BLaER1 (cell line): ENCODE results near the gene EVX1.

ENCODE experiments used
- H3K27ac ChIP-seq: shearing (Covaris generic); formaldehyde crosslinking; 2 replicates; pipeline ENCODE4 v1.8.1; 2022
- H3K27me3 ChIP-seq: shearing (Covaris generic); formaldehyde crosslinking; 2 replicates; pipeline ENCODE4 v1.8.1; 2022
- H3K36me3 ChIP-seq: shearing (Covaris generic); formaldehyde crosslinking; 2 replicates; pipeline ENCODE4 v1.8.1; 2022
- H3K4me1 ChIP-seq: shearing (Covaris generic); formaldehyde crosslinking; 2 replicates; pipeline ENCODE4 v1.8.1; 2022
- H3K4me2 ChIP-seq: shearing (Covaris generic); formaldehyde crosslinking; 2 replicates; pipeline ENCODE4 v1.8.1; 2022
- H3K4me3 ChIP-seq: shearing (Covaris generic); formaldehyde crosslinking; 2 replicates; pipeline ENCODE4 v1.8.1; 2022
- H3K9ac ChIP-seq: shearing (Covaris generic); formaldehyde crosslinking; 2 replicates; pipeline ENCODE4 v1.8.1; 2022
- H3K9me3 ChIP-seq: shearing (Covaris generic); formaldehyde crosslinking; 2 replicates; pipeline ENCODE4 v1.8.1; 2022
- H4K20me1 ChIP-seq: shearing (Covaris generic); formaldehyde crosslinking; 2 replicates; pipeline ENCODE4 v1.8.1; 2022
- Cebpa-rat ChIP-seq: shearing (Covaris generic); IDR thresholded peaks from 2 replicates; pipeline ENCODE4 v1.8.1; 2022

EVX1 gene

GRCh38 chr7:27213433-27214238 lies 29.0 kb upstream of the EVX1 start:
- H3K36me3 ChIP-seq = no peaks in the 10 kb centered on the region
- H4K20me1 ChIP-seq = peaks cover 17% of the 10 kb centered on the region; the same call in 1 of the 2 replicates
- H3K4me1 ChIP-seq = no peaks in the 10 kb centered on the region
- H3K27ac ChIP-seq = no peak overlapping the region
- H3K4me2 ChIP-seq = no peak overlapping the region
- H3K9me3 ChIP-seq = no peaks in the 10 kb centered on the region
- H3K27me3 ChIP-seq = peaks cover 77% of the 10 kb centered on the region
- TF ChIP-seq Cebpa-rat = no peak
- H3K4me3 ChIP-seq = no peak overlapping the region
- H3K9ac ChIP-seq = no peak overlapping the region

DNA sequence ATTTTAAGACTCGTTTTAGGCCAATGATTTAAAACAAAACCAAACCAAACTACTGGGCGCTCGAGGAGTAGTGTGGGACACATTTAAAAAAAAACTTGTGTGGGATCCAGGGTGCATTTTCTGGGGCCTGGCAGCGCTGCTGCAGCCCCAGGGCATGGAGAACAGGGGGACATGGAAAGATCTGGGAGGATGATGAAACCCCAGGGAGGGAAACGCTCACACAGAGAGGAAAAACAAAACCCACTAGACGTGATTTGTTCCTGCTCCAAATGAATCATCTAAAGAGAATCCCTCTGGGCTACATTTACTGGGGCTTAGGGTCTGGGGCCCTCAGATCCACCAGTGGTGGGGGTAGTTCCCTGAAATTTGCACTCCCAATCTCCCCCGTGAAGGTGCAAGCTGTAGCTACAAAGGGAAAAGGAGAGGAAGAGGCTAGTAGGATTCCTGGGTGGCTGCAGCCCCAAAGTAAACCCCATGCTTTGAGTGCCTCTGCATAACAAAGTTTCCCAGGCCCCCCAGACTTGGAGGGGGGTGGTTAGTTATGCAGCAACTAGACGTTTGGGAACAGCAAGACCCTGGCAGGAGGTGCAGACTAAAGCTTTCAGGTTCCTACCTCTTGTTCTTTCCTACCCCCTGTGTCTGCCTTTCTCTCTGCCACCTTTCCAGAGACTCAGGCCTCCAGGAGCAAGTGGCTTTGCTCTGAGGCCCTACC lies 28.2 kb upstream of the EVX1 start:
- no peak for TF ChIP-seq Cebpa-rat
- peaks cover 77% of the 10 kb centered on the region for H3K27me3 ChIP-seq
- H3K27ac ChIP-seq = no peak overlapping the region
- no peak overlapping the region for H3K4me2 ChIP-seq
- no peaks in the 10 kb centered on the region for H3K4me1 ChIP-seq
- no peaks in the 10 kb centered on the region for H3K9me3 ChIP-seq
- no peaks in the 10 kb centered on the region for H3K36me3 ChIP-seq
- no peak overlapping the region for H3K4me3 ChIP-seq
- no peak overlapping the region for H3K9ac ChIP-seq
- peaks cover 11% of the 10 kb centered on the region; the same call in 1 of the 2 replicates for H4K20me1 ChIP-seq

GRCh38 chr7:27215356-27215755 lies 27.2 kb upstream of the EVX1 start:
- H3K4me2 ChIP-seq = no peak overlapping the region
- H3K4me1 ChIP-seq = no peaks in the 10 kb centered on the region
- TF ChIP-seq Cebpa-rat = no peak
- no peak overlapping the region for H3K4me3 ChIP-seq
- H3K36me3 ChIP-seq = no peaks in the 10 kb centered on the region
- H3K27me3 ChIP-seq = peaks cover 78% of the 10 kb centered on the region
- no peak overlapping the region for H3K9ac ChIP-seq
- 0 out of 2 replicates have a peak, but pooled peaks cover 1% of the 10 kb centered on the region for H3K9me3 ChIP-seq
- H4K20me1 ChIP-seq = peaks cover 18% of the 10 kb centered on the region; the same call in 1 of the 2 replicates
- H3K27ac ChIP-seq = no peak overlapping the region

DNA sequence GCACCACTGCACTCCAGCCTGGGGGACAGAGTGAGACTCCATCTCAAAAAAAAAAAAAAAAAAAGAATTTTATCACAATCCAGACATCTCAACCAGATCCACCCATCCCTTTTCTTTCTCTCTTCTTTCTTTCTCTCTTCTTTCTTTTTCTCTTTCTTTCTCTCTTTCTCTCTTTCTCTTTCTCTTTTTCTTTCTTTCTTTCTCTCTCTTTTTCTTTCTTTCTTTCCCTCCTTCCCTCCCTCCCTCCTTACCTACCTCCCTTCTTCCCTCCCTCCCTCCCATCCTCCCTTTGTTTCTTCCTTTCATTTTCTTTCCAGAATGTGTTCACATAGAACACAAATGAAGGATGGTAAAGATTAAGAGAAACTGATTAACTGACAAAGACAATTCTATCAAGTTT lies 24.7 kb upstream of the EVX1 start:
- no peak overlapping the region for H3K4me3 ChIP-seq
- no peak overlapping the region for H3K27ac ChIP-seq
- no peaks in the 10 kb centered on the region for H3K4me1 ChIP-seq
- peaks cover 10% of the 10 kb centered on the region; the same call in 1 of the 2 replicates for H4K20me1 ChIP-seq
- H3K9ac ChIP-seq = no peak overlapping the region
- 0 out of 2 replicates have a peak, but pooled peaks cover 6% of the 10 kb centered on the region for H3K9me3 ChIP-seq
- H3K4me2 ChIP-seq = no peak overlapping the region
- no peak for TF ChIP-seq Cebpa-rat
- H3K27me3 ChIP-seq = peaks cover 78% of the 10 kb centered on the region
- no peaks in the 10 kb centered on the region for H3K36me3 ChIP-seq

GRCh38 chr7:27219821-27220220 lies 22.8 kb upstream of the EVX1 start:
- Histone ChIP-seq H3K36me3 (no peaks in the 10 kb centered on the region), H3K27me3 (peaks cover 72% of the 10 kb centered on the region), H3K4me3 (no peak overlapping the region), H4K20me1 (peaks cover 10% of the 10 kb centered on the region; the same call in 1 of the 2 replicates), H3K9ac (no peak overlapping the region), H3K9me3 (0 out of 2 replicates have a peak, but pooled peaks cover 6% of the 10 kb centered on the region), H3K4me1 (no peaks in the 10 kb centered on the region), H3K27ac (no peak overlapping the region), H3K4me2 (no peak overlapping the region)
- no peak for TF ChIP-seq Cebpa-rat

DNA sequence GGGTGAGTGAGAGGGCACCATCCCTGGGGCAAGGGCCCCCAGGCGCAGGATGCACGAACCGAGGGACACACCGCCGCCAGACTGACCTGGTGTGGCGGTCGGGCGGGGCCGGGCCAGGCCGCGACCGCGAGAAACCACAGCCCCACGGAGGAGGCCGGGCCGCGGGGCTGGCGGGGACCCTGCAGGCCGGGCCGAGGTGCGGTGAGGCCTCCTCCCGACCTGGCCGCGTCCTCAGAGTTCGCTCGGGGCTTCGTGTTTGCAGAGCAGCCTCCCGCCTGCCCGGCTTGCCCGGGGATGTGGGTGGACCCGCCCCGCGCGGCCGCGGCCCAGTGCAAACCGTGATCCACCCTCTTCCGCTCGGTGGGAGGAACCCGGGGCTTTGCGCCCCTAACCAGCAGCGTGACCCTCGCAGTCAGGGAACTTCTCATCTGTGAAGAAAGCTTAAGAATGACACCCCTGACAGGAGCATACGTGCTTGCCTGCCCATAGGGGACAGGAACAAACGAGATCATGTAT lies 22.1 kb upstream of the EVX1 start:
- H3K9ac ChIP-seq = no peak overlapping the region
- peaks cover 74% of the 10 kb centered on the region for H3K27me3 ChIP-seq
- no peak for TF ChIP-seq Cebpa-rat
- peaks cover 11% of the 10 kb centered on the region for H3K9me3 ChIP-seq
- no peaks in the 10 kb centered on the region for H3K4me1 ChIP-seq
- H3K36me3 ChIP-seq = no peaks in the 10 kb centered on the region
- H3K4me2 ChIP-seq = no peak overlapping the region
- H3K4me3 ChIP-seq = no peak overlapping the region
- peaks cover 10% of the 10 kb centered on the region; the same call in 1 of the 2 replicates for H4K20me1 ChIP-seq
- H3K27ac ChIP-seq = no peak overlapping the region

GRCh38 chr7:27221201-27221797 lies 21.3 kb upstream of the EVX1 start:
- no peak for TF ChIP-seq Cebpa-rat
- H4K20me1 ChIP-seq = peaks cover 10% of the 10 kb centered on the region; the same call in 1 of the 2 replicates
- H3K9ac ChIP-seq = no peak overlapping the region
- no peaks in the 10 kb centered on the region for H3K4me1 ChIP-seq
- H3K9me3 ChIP-seq = peaks cover 15% of the 10 kb centered on the region
- H3K36me3 ChIP-seq = no peaks in the 10 kb centered on the region
- H3K4me2 ChIP-seq = no peak overlapping the region
- H3K27ac ChIP-seq = no peak overlapping the region
- no peak overlapping the region for H3K4me3 ChIP-seq
- H3K27me3 ChIP-seq = peaks cover 78% of the 10 kb centered on the region

GRCh38 chr7:27223941-27224575 lies 18.5 kb upstream of the EVX1 start:
- Histone ChIP-seq H4K20me1 (peaks cover 10% of the 10 kb centered on the region; the same call in 1 of the 2 replicates), H3K4me1 (no peaks in the 10 kb centered on the region), H3K27me3 (peaks cover 60% of the 10 kb centered on the region), H3K9ac (no peak overlapping the region), H3K27ac (no peak overlapping the region), H3K36me3 (no peaks in the 10 kb centered on the region), H3K4me2 (no peak overlapping the region), H3K4me3 (no peak overlapping the region), H3K9me3 (peaks cover 15% of the 10 kb centered on the region)
- no peak for TF ChIP-seq Cebpa-rat
